HG03457 (cell line): Measurements from ENCODE around the gene CRADD.
"Not testable (repeated sequence)": the region's sequence is repeated elsewhere in the genome, so short reads cannot be mapped to it uniquely, and the experiment has no call there.

Experiments used
- ATAC-seq: cut with Tn5 transposase; IDR thresholded peaks from one replicate; pipeline ENCODE4 v1.9.1; 2021; ENCODE audit warnings: moderate number of reproducible peaks; ENCODE audit not compliant: unreplicated experiment

Gene CRADD

DNA sequence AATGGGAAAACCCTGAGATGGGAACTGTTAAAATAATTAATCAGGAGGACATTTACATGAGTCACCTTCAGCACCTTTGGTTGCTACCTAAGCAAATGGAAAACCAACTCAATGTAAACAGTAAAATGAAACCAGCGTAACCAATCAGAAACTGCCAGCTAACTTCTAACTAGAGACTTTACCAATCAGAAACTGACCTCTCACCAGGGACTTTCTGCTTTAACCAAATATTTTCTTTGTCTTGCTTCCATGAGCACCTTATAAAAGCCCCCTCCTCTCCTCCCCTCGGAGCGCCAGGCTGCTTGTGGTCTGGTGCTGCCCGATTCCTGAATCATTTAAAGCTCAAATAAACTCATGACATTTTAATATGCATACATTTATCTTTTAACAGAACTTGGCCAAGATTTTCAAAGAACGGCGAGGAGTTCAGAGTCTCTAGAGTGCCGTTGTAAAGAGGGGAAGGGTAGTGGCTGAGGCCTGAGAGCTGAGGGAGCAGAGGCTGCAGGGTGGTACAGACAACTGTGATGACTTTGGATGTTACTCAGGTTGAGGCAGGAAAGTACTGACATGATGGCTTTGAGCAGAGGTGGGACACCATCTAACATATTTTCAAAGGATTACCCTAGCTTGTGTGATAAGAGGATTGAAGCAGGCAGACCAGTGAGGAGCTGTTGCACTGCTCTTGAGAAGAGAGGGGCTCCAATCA is 183.6 kb downstream of the CRADD start:
- no peak for ATAC-seq

DNA sequence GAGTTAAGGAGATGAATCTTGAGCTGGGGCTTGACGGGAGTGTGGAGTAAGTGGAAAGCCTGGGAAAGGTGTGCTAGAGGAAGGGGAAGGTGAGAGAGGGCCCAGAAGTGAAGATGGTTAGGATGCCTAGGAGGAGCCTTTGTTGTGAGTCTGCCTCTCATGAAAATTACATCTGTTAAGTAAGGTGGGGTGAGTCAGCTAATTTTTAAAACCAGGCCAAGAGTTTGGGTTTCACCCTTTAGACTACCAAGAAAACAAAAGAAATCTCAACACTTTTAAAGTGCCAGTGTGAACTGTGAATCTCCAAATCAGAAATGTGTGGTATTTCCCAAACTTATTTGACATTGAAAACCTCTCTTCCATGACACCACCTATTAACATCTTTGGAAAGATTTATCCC is 185.2 kb downstream of the CRADD start:
- ATAC-seq, result no peak

- no peak for ATAC-seq
Observed at GRCh38 chr12:93865751-93866150, 188.6 kb downstream of the CRADD start.

- no peak for ATAC-seq
Observed at GRCh38 chr12:93868771-93869170, 191.6 kb downstream of the CRADD start.

- ATAC-seq, result no peak
Observed at GRCh38 chr12:93870020-93870795, 193.0 kb downstream of the CRADD start.

GRCh38 chr12:93871566-93871965 is 194.4 kb downstream of the CRADD start:
- not testable (repeated sequence) for ATAC-seq

- ATAC-seq, result no peak
Observed at GRCh38 chr12:93873561-93873960, 196.4 kb downstream of the CRADD start.

DNA sequence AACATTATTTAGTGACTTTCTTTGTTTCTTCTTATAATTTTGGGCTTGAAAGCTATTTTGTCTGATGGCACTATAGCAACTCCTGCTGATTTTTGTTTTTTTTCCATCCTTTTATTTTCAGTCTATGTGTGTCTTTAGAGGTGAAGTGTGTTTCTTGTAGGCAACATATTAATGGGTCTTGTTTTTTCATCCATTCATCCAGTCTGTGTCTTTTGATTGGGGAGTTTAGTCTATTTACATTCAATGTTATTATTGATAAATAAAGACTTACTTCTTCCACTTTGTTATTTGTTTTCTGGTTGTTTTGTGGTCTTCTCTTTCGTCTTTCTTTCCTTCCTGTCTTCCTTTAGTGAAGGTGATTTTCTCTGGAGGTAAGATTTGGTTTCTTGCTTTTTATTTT is 198.0 kb downstream of the CRADD start:
- ATAC-seq, result no peak

DNA sequence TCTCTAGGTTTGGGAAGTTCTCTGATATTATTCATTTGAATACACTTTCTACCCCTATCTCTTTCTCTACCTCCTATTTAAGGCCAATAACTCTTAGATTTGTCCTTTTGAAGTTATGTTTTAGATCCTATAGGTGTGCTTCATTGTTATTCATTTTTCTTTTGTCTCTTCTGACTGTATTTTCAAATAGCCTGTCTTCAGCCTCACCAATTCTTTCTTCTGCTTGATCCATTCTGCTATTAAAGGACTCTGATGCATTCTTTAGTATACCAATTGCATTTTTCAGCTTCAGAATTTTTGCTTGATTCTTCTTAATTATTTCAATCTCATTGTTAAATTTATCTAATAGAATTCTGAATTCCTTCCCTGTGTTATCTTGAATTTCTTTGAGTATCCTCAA is 199.2 kb downstream of the CRADD start:
- ATAC-seq, result no peak

DNA sequence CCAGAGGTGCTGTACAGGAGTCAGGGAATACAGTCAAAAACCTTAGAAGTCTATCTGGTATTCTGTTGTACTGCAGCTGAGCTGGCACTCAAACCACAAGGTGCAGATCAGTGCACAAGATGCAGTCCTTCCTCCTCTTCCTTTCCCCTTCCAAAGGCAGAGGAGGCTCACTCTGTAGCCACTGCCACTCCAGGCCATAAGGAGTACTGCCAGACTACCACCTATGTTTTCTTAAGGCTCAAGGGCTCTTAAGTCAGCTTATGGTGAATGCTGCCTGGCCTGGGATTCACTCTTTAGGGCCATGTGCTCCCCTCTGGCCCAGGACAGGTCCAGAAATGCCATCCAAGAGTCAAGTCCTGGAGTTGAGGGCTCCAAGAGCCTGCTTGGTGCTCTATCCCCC is 200.3 kb downstream of the CRADD start:
- ATAC-seq, result no peak

GRCh38 chr12:93879476-93880421 is 202.6 kb downstream of the CRADD start:
- ATAC-seq, result no peak

DNA sequence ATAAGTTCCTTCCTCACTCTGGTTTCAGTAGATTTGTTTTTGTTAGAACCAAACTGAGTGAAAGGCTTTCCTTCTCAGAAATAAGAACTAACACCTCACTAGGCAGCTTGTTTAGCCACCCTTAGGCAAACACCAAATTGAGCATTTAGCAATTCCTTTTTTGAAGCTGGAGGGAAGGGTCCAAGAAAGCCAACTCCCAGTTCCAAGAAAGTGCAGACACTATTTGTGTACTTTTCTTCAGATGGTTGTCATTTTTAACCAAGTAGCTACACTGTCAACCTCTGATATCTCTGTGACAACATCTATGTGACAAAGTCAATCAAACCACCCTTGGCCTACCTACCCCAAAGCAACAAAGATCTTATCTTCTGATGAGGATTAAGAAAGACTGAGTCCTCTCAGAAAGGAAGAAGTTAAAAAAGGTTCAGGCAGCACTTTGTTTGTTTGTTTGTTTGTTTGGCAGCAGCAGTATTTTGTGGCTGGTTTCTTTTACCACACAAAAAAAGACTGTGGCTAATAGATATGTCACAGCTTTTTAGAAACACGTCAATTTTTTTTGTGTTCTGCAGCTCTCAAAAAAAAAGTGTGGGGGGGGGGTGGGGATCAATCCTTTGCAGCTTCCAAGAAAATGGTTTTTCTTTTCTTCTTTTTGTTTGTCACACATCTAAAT is 203.8 kb downstream of the CRADD start:
- ATAC-seq, result no peak

- no peak for ATAC-seq
Observed at GRCh38 chr12:93882763-93883162, 205.6 kb downstream of the CRADD start.

- ATAC-seq, result no peak
Observed at GRCh38 chr12:93883436-93884154, 206.4 kb downstream of the CRADD start.

DNA sequence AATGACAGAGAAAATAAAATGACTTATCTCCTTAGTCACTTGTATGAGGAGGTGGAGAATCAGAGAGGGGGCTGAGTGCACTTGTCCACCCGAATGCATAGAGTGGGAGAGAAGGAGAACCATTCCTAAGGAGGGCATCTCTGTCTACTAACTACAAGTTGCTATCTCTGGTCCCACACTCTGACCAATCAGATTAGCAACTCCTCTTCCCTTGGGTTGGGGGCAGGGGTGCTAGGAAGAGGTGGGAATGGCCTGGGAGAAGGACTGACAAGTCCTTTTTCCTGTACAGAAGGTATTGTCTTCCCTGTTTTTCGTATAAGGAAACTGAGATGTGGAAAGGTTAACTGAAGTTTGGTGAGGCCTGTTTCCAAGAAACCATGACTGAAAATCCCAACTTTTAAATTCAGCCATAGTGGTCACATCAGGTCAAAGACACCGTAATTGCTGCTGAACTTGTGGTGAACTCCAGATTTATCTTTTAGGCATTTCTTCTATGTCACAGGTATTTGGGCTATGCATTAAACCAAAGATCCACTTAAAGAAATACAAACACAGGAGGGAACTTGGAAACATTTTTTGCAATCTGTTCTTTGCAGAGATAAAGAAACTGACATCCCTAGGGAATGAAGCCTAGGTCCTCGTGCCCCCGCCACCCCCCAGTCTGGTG is 207.8 kb downstream of the CRADD start:
- no peak for ATAC-seq

GRCh38 chr12:93885973-93886532 is 208.9 kb downstream of the CRADD start:
- ATAC-seq, result not testable (repeated sequence)

- no peak for ATAC-seq
Observed at GRCh38 chr12:93886533-93887511, 209.6 kb downstream of the CRADD start.

- ATAC-seq, result no peak
Observed at GRCh38 chr12:93888964-93889363, 211.8 kb downstream of the CRADD start.
